Ovary (tissue), 3 donors: ENCODE data around the gene PFN4.

ENCODE experiments used
- POLR2A ChIP-seq: fragments of 450-650 bp; IDR thresholded peaks from one replicate; pipeline ENCODE4 v1.6.1; 2017; ENCODE audit warnings: antibody characterized with exemption, mild to moderate bottlenecking, moderate library complexity
- TF ChIP-seq, protein P1 (sequence below), 3 donors: fragments of 450-650 bp in 2 of 3; fragments of 200-600 bp in 1 of 3; IDR thresholded peaks; one replicate each; pipeline versions ENCODE4 v1.5.1 to v1.8.0; 2016 to 2022; ENCODE audit warnings: antibody characterized with exemption in 3 of 3, mild to moderate bottlenecking in 1 of 3
- donor health status: DM: no; HTN: no; CAD: no.

DNA sequence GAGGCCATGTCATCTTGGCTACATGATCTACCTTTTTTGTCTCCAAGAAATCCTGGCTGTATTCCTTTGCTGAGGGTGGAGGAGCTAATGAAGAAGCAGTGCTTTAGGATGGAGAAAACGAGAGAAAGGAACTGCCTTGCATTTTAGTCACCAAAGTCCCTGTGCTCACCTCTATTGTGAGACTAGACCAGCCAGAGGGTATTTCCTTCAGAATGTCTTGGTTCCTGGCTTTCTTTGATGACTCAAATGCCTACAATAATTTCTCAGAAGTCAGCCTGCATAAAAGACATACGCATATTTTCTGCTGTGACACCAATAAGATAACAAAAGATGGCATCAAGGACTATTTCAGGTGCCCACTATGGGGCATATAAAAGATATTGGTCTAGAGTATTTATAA lies 57.8 kb downstream of the PFN4 start:
- TF ChIP-seq, protein P1, sequence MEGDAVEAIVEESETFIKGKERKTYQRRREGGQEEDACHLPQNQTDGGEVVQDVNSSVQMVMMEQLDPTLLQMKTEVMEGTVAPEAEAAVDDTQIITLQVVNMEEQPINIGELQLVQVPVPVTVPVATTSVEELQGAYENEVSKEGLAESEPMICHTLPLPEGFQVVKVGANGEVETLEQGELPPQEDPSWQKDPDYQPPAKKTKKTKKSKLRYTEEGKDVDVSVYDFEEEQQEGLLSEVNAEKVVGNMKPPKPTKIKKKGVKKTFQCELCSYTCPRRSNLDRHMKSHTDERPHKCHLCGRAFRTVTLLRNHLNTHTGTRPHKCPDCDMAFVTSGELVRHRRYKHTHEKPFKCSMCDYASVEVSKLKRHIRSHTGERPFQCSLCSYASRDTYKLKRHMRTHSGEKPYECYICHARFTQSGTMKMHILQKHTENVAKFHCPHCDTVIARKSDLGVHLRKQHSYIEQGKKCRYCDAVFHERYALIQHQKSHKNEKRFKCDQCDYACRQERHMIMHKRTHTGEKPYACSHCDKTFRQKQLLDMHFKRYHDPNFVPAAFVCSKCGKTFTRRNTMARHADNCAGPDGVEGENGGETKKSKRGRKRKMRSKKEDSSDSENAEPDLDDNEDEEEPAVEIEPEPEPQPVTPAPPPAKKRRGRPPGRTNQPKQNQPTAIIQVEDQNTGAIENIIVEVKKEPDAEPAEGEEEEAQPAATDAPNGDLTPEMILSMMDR (IDR thresholded peaks at IDR 0.05), result no peak
- TF ChIP-seq POLR2A, result no peak
